Heart left ventricle (tissue), 13 donors: ENCODE measurements around the gene FOXRED2.

ENCODE experiments used
- POLR2A ChIP-seq, 2 donors: fragments of 450-650 bp; IDR thresholded peaks; one replicate each; pipeline ENCODE4 v1.6.1; 2017; ENCODE audit warnings: antibody characterized with exemption in 2 of 2, mild to moderate bottlenecking in 2 of 2, moderate library complexity in 2 of 2
- TF ChIP-seq, protein P1 (sequence below), 12 donors: fragments of 200-600 bp; sonication (generic) in 4 of 12; IDR thresholded peaks; one replicate each; pipeline versions ENCODE4 v1.5.0 to v1.8.0; 2018 to 2022; ENCODE audit warnings: antibody characterized with exemption in 12 of 12, mild to moderate bottlenecking in 5 of 12
- donor health status: ischemic (EF 13 %, LVEDD 7.1; RV severe dilation, severe dysfunction).
- donor health status: DM: no; HTN: yes; CAD: no.
- donor health status: DM: no; HTN: no; CAD: no.
- donor health status: ischemic (EF 25% LVEDD 6.9; RV normal size, moderate dysfunction).
- donor health status: ischemic (EF 25% LVEDD 5.7; RV mildly dilated, moderate dysfunction).
- donor health status: ischemic (EF 35%, LVEDD 5.7; RV mildly dilated, moderate dysfunction).
- donor health status: nonischemic (EF 11% LVEDD 7.7; RV severe dilation, severe dysfunction).
- donor health status: DM: yes; HTN: yes; CAD: no.
- donor health status: PGD.
- donor health status: ischemic (EF 29% LVEDD 5.4; RV normal size, mild dysfunction).
- donor health status: nonischemic (EF 23%, LVEDD 6.1; RV moderate dilation, normal function).

DNA sequence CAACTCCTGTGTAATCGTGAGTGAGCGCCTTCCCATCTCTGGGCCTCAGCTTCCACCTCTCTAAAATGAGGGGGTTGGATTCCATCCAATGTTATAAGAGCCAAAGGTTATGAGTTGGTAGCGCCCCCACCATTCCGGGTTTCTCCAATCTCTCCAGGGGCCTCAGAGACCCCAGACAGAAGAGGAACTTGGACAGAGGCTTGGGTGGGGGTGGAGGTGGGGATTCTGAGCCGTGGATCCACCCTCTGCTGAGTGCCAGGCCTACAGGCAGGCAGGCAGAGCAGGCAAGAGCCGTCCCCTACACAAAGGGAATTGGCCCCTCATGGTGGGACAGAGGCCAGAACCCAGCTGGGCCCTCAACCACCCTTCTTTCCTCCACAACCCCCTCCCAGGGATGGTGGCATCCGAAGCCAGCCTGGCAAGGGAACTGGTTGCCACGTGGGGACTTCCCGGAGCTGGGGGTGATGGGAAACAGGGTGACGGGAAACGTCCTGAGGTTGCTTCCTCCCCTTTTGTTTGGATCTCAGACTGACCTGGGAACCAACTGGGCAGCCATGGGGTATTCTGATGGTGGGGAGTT lies 57.2 kb downstream of the FOXRED2 start:
- TF ChIP-seq, protein P1, sequence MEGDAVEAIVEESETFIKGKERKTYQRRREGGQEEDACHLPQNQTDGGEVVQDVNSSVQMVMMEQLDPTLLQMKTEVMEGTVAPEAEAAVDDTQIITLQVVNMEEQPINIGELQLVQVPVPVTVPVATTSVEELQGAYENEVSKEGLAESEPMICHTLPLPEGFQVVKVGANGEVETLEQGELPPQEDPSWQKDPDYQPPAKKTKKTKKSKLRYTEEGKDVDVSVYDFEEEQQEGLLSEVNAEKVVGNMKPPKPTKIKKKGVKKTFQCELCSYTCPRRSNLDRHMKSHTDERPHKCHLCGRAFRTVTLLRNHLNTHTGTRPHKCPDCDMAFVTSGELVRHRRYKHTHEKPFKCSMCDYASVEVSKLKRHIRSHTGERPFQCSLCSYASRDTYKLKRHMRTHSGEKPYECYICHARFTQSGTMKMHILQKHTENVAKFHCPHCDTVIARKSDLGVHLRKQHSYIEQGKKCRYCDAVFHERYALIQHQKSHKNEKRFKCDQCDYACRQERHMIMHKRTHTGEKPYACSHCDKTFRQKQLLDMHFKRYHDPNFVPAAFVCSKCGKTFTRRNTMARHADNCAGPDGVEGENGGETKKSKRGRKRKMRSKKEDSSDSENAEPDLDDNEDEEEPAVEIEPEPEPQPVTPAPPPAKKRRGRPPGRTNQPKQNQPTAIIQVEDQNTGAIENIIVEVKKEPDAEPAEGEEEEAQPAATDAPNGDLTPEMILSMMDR (IDR thresholded peaks at IDR 0.05): no peak
- TF ChIP-seq POLR2A (IDR thresholded peaks at IDR 0.05): no peak
